Mesenteric fat pad (tissue), 1 donor: ENCODE measurements around the gene ALDH1B1. TPM values are rescaled to one million over a fixed set of nuclear protein-coding genes. Genes with fewer than 3 reads are reported as not detected.
"Not testable (repeated sequence)": the region's sequence is repeated elsewhere in the genome, so short reads cannot be mapped to it uniquely, and the experiment has no call there.

Experiments used
- DNase-seq: peaks from one replicate; pipeline ENCODE4 v3.0.0-alpha.2; 2020; ENCODE audit warnings: low spot score
- total RNA-seq: library from RNA; stranded (reverse); fragmentation: NEBNext Ultra II Directional; extraction: Animal tissue kit (Norgen Biotek cat#: 25700); gene quantifications from one replicate; pipeline ENCODE4 v1.2.1, GENCODE V29; 2021
- donor health status: DM: yes; HTN: yes; CAD: no.

ALDH1B1 gene
- total RNA-seq, 1 donor from 2014 or later = 26.3 TPM

DNA sequence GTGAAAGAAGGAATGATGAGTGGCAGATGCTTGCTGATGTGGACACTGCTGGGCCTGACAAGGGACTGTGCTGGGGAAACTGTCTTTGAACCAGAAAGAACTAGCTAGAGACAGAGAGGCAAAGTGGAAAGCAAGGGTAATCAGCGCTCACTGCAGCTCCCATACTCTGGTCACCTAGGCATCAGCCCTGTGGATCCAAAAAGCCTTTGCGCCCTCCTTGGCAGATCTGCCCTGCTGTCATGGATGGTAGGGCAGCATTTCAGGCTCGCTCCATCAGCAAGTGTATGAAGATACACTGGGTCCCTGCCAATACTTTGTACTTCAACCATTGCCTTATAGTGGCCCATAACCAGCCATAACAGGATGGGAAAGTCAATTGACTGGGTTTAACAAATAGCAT lies 6.6 kb upstream of the ALDH1B1 start:
- peak; percentile 39 for DNase-seq

- DNase-seq = peak; percentile 5
Observed at GRCh38 chr9:38386319-38386895, 6.1 kb upstream of the ALDH1B1 start.

- peak; percentile 26 for DNase-seq
Observed at GRCh38 chr9:38387066-38387465, 5.4 kb upstream of the ALDH1B1 start.

GRCh38 chr9:38387751-38388150 lies 4.8 kb upstream of the ALDH1B1 start:
- DNase-seq = peak; percentile 18

- peak; percentile 41 for DNase-seq
Observed at GRCh38 chr9:38388283-38389223, 3.9 kb upstream of the ALDH1B1 start.

GRCh38 chr9:38389313-38389712 lies 3.2 kb upstream of the ALDH1B1 start:
- DNase-seq = peak; percentile 2

DNA sequence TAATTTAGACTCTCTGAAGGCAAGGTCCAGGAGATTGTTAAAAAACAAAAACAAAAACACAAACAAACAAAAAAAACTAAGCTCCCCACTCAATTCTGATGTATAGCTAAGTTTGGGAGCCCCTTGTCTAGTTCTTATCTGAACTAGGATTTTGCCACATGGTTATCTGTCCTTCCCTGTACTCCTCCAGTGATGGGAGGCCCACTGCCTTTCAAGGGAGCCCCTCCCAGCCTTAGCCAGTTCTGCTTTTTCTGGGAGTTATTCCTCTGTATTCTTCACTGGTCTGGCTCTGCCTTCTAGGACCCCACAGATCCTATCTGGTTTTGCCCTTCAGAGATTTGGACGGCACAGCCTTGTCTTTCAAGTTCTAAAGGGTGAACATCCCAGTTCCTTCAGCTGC lies 2.1 kb upstream of the ALDH1B1 start:
- DNase-seq = no peak

- no peak for DNase-seq
Observed at GRCh38 chr9:38390851-38391250, 1.7 kb upstream of the ALDH1B1 start.

GRCh38 chr9:38391278-38392118 lies 1.0 kb upstream of the ALDH1B1 start:
- no peak for DNase-seq

- no peak for DNase-seq
Observed at GRCh38 chr9:38393128-38393796, 760 bp downstream of the ALDH1B1 start.

- no peak for DNase-seq
Observed at GRCh38 chr9:38394416-38394815, 1.9 kb downstream of the ALDH1B1 start.

DNA sequence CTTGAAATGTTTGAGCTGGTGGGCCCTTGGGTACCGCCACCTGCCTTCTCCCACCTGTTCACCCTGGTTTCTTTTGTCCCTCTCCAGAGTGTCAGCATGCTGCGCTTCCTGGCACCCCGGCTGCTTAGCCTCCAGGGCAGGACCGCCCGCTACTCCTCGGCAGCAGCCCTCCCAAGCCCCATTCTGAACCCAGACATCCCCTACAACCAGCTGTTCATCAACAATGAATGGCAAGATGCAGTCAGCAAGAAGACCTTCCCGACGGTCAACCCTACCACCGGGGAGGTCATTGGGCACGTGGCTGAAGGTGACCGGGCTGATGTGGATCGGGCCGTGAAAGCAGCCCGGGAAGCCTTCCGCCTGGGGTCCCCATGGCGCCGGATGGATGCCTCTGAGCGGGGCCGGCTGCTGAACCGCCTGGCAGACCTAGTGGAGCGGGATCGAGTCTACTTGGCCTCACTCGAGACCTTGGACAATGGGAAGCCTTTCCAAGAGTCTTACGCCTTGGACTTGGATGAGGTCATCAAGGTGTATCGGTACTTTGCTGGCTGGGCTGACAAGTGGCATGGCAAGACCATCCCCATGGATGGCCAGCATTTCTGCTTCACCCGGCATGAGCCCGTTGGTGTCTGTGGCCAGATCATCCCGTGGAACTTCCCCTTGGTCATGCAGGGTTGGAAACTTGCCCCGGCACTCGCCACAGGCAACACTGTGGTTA lies 3.3 kb downstream of the ALDH1B1 start:
- DNase-seq = no peak

- DNase-seq = no peak
Observed at GRCh38 chr9:38396371-38396671, 3.8 kb downstream of the ALDH1B1 start.

DNA sequence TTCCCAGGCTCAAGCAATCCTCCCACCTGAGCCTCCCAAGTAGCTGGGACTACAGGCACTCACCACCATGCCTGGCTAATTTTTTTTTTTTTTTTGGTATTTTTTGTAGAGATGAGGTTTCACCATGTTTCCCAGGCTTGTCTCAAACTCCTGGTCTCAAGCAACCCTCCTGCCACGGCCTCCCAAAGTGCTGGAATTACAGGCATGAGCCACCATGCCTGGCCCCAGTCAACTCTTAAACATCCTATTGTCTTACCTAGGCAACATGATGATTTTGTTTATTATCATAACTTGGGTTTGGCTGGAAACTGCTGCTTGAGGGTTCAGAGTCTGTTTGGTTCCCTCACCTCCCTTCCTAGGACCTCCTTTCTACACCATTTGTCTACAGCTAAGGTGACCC lies 6.7 kb downstream of the ALDH1B1 start:
- DNase-seq = not testable (repeated sequence)

- no peak for DNase-seq
Observed at GRCh38 chr9:38401994-38402393, 9.5 kb downstream of the ALDH1B1 start.

GRCh38 chr9:38404314-38404713 lies 11.8 kb downstream of the ALDH1B1 start:
- no peak for DNase-seq

- no peak for DNase-seq
Observed at GRCh38 chr9:38405785-38406184, 13.3 kb downstream of the ALDH1B1 start.

- no peak for DNase-seq
Observed at GRCh38 chr9:38406476-38407186, 14.1 kb downstream of the ALDH1B1 start.

DNA sequence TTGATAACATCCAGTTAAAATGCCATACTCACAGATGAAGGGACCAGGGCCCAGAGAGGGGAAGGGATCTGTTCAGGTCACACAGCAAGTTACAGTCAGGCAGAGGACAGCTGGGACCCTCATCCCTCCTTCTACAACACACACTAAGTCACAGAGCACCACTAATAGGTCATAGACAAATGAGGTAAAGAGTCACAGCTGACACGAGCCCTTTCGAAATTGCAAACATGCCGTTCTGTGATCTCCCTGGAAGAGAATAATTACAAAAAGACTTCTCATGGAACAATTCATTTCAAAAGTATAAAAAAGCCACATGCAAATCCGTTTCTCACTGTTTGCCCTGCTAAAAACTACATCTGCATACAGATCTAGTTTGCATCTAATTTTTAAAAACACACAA lies 16.2 kb downstream of the ALDH1B1 start:
- DNase-seq = no peak

GRCh38 chr9:38412751-38413150 lies 20.2 kb downstream of the ALDH1B1 start:
- no peak for DNase-seq
